Upper lobe of right lung (tissue), 1 donor: ENCODE measurements around the gene OSBPL9. TPM values are rescaled to one million over a fixed set of nuclear protein-coding genes. Genes with fewer than 3 reads are reported as not detected.

Experiments
- ATAC-seq: fragments of 200-7000 bp; cut with Tn5 transposase; one replicate; pipeline ENCODE4 v1.9.1; 2020; ENCODE audit warnings: mild to moderate bottlenecking, moderate library complexity
- DNase-seq: peaks from one replicate; pipeline ENCODE4 v3.0.0-alpha.2; 2020
- H3K27ac ChIP-seq: fragments of 200-600 bp; one replicate; pipeline ENCODE4 v1.8.0; 2022
- H3K27me3 ChIP-seq: fragments of 200-600 bp; one replicate; pipeline ENCODE4 v1.8.0; 2022; ENCODE audit warnings: mild to moderate bottlenecking
- H3K36me3 ChIP-seq: fragments of 200-600 bp; one replicate; pipeline ENCODE4 v1.8.0; 2022
- H3K4me1 ChIP-seq: fragments of 200-600 bp; one replicate; pipeline ENCODE4 v1.8.0; 2022
- H3K4me3 ChIP-seq: fragments of 200-600 bp; one replicate; pipeline ENCODE4 v1.8.0; 2022; ENCODE audit warnings: mild to moderate bottlenecking
- H3K9me3 ChIP-seq: fragments of 200-600 bp; one replicate; pipeline ENCODE4 v1.8.0; 2022
- intact Hi-C: fragments of 100-400 bp; cut with DNase I; formaldehyde crosslinking; loops from one replicate; pipeline ENCODE4 v1.11.0; 2022
- total RNA-seq: library from RNA; stranded (reverse); fragmentation: NEBNext Ultra II Directional; extraction: Animal tissue kit (Norgen Biotek cat#: 25700); gene quantifications from one replicate; pipeline ENCODE4 v1.2.1, GENCODE V29; 2021
- TF ChIP-seq, protein P1 (sequence below): fragments of 200-600 bp; IDR thresholded peaks from one replicate; pipeline ENCODE4 v1.8.0; 2022; ENCODE audit warnings: antibody characterized with exemption
- donor health status: DM: no; HTN: yes; CAD: no; lungs with severe emphysema.

Gene OSBPL9
- total RNA-seq, 1 donor from 2014 or later: 72.7 TPM

DNA sequence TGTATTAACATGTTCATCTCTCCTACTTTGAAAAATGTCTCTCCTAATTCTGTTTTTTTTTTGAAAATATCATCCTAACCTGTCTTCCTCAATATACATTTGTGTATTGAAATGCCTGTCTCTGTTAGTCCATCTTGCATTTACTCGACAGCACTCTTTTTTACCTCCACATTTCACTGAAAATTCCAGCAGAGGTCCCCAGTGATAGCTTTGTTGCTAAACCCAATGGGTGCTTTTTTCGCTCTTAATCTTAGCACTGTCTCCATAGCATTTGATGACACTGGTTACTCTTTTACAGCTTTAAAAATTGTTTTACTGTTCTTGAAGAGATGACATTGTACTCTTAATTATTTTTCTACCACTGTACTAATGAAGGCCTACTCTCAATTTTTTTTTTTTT, 10.8 kb downstream of the OSBPL9 start:
- no peaks in the 10 kb centered on the region for H3K27me3 ChIP-seq
- peak; percentile 28 for ATAC-seq
- no peak overlapping the region for H3K27ac ChIP-seq
- H3K4me3 ChIP-seq: no peak overlapping the region
- TF ChIP-seq, protein P1, sequence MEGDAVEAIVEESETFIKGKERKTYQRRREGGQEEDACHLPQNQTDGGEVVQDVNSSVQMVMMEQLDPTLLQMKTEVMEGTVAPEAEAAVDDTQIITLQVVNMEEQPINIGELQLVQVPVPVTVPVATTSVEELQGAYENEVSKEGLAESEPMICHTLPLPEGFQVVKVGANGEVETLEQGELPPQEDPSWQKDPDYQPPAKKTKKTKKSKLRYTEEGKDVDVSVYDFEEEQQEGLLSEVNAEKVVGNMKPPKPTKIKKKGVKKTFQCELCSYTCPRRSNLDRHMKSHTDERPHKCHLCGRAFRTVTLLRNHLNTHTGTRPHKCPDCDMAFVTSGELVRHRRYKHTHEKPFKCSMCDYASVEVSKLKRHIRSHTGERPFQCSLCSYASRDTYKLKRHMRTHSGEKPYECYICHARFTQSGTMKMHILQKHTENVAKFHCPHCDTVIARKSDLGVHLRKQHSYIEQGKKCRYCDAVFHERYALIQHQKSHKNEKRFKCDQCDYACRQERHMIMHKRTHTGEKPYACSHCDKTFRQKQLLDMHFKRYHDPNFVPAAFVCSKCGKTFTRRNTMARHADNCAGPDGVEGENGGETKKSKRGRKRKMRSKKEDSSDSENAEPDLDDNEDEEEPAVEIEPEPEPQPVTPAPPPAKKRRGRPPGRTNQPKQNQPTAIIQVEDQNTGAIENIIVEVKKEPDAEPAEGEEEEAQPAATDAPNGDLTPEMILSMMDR: peak; percentile 32
- H3K4me1 ChIP-seq: peaks cover 4% of the 10 kb centered on the region
- intact Hi-C loops: no loop called here
- no peaks in the 10 kb centered on the region for H3K36me3 ChIP-seq
- DNase-seq: no peak
- no peaks in the 10 kb centered on the region for H3K9me3 ChIP-seq

- ATAC-seq: no peak
- Histone ChIP-seq H3K27ac (no peak overlapping the region), H3K4me3 (no peak overlapping the region), H3K27me3 (no peaks in the 10 kb centered on the region), H3K9me3 (no peaks in the 10 kb centered on the region), H3K4me1 (no peaks in the 10 kb centered on the region), H3K36me3 (no peaks in the 10 kb centered on the region)
- TF ChIP-seq, protein P1: no peak
- DNase-seq: no peak
- intact Hi-C loops: no loop called here
Observed at GRCh38 chr1:51628715-51629590, 12.1 kb downstream of the OSBPL9 start.

GRCh38 chr1:51629918-51630317, 13.0 kb downstream of the OSBPL9 start:
- intact Hi-C loops: no loop called here
- TF ChIP-seq, protein P1: no peak
- H3K4me3 ChIP-seq: no peak overlapping the region
- DNase-seq (no peak), ATAC-seq (no peak)
- H3K27me3 ChIP-seq: no peaks in the 10 kb centered on the region
- H3K36me3 ChIP-seq: no peaks in the 10 kb centered on the region
- H3K27ac ChIP-seq: no peak overlapping the region
- H3K9me3 ChIP-seq: no peaks in the 10 kb centered on the region
- H3K4me1 ChIP-seq: no peaks in the 10 kb centered on the region

DNA sequence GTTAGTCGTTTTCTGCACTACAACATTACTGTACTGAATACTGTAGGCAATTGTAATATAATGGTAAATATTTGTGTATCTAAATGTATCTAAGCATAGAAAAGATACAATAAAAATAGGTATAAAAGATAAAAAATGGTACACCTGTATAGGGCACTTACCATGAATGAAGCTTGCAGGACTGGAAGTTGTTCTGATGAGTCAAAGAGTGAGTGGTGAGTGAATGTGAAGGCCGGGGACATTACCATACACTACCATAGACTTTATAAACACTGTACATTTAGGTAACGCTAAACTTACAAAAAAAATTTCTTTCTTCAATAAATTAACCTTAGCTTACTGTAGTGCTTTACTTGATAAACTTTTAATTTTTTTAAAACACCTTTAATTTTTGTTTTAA, 13.5 kb downstream of the OSBPL9 start:
- DNase-seq (no peak), ATAC-seq (no peak)
- Histone ChIP-seq H3K9me3 (no peaks in the 10 kb centered on the region), H3K27me3 (no peaks in the 10 kb centered on the region), H3K4me3 (no peak overlapping the region), H3K4me1 (no peaks in the 10 kb centered on the region), H3K27ac (no peak overlapping the region), H3K36me3 (no peaks in the 10 kb centered on the region)
- TF ChIP-seq, protein P1: no peak
- intact Hi-C loops: no loop called here

DNA sequence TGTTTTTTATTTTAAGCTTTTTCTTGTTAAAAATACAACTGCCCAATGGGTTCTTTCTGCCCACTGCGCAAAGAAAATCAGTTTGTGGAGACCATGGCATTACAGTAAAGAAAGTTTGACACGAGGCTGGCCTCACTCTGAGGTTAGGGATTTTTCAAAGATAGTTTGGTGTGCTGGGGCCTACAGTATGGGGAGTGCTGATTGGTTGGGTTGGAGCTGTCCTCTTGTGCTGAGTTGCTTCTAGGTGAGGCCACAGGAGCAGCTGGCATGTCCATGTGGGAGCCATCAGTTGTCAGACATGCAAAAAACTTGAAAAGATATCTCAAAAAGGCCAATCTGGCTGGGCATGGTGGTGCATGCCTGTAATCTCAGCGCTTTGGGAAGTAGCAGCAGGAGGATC, 14.0 kb downstream of the OSBPL9 start:
- DNase-seq (no peak), ATAC-seq (no peak)
- intact Hi-C loops: no loop called here
- H3K4me3 ChIP-seq: no peak overlapping the region
- TF ChIP-seq, protein P1: no peak
- no peaks in the 10 kb centered on the region for H3K4me1 ChIP-seq
- no peaks in the 10 kb centered on the region for H3K9me3 ChIP-seq
- H3K27me3 ChIP-seq: no peaks in the 10 kb centered on the region
- no peaks in the 10 kb centered on the region for H3K36me3 ChIP-seq
- H3K27ac ChIP-seq: no peak overlapping the region
